Measurements from ENCODE around the gene PRXL2B. TPM values are rescaled to one million over a fixed set of nuclear protein-coding genes. Genes with fewer than 3 reads are reported as not detected.

Gene PRXL2B
- total RNA-seq, 1 experiment from 2014 or later: 31.0 TPM

DNA sequence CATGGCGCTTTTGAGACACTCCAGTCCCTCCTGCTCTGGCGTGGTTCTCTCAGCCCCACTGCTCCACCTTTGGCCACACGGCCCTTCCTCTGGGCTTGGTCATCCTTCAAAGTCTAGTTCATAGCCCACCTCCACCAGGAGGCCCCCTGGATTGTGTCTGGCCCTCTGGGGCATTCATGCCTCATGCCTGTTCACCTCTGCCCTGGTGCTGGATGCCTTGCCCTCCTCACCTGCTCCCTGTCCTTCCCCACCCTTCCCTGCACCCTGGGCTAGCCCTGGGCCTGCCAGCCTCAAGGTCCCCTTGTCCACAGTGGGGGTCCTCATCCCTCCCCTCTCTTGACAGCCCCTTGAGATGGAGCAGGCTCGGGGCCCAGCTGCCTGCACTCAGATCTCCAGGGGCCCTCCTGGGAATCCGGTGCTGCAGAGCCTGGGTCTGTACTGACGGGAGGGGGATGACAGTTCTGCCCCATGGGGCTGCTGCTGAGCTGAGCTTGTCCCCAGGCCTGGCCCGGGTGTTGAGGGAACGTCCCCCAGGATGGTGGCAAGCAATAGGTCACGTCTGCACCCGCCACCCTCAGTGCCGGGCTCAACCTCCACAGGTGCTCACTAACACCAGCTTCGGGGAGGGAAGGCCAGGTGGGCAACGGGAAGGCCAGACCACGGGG is 18.4 kb downstream of the PRXL2B start:
- no peak for DNase-seq (ENCODE audit: low read depth)
- in situ Hi-C loops (cut with HindIII; ENCODE audit: low pct_unique_long_range_greater_than_20kb, low sequenced_read_pairs): no loop called here

DNA sequence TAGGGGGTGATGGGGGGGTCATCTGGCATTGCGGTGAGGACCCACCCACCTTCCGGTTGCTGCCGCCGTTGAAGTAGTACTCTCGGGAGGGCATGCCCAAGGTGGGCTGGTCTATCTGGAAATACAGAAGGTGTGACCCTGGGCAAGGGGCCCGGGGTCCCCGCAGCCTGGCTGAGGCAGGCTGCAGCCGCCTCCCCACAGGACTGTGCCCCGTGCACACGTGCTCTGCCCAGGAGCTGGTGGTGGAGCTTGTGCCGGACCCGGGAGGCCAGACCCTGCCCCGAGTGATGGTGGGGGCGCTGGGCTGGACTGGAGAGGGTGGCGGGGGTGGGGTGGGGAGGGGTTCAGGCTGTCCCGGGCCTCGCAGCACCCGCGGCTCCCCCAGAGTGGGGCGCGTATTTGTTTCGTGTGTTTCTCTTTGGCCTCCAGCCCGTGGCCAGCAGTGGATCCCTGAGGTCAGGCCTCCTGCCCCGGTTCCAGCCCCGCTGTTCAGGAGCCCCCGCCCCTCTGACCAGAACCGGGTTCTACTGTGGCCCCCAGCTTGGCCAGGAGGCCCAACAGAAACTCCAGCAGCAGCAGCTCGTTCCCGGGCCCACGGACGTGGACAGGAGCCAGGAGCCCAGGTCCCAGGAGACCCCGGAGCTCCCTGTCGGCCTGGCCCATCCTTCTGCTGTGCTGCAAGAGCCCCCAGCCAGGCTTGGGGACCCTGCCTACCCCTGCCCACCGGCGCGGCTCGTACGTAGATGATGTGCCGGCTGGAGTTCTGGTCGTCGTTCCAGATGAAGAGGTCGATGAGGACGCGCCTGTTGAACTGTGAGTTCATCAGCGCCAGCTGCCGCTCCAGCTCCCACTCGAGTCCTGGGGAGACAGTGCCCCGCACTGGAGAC is 19.2 kb downstream of the PRXL2B start:
- no peak for DNase-seq (ENCODE audit: low read depth)
- in situ Hi-C loops (cut with HindIII; ENCODE audit: low pct_unique_long_range_greater_than_20kb, low sequenced_read_pairs): no loop called here

DNA sequence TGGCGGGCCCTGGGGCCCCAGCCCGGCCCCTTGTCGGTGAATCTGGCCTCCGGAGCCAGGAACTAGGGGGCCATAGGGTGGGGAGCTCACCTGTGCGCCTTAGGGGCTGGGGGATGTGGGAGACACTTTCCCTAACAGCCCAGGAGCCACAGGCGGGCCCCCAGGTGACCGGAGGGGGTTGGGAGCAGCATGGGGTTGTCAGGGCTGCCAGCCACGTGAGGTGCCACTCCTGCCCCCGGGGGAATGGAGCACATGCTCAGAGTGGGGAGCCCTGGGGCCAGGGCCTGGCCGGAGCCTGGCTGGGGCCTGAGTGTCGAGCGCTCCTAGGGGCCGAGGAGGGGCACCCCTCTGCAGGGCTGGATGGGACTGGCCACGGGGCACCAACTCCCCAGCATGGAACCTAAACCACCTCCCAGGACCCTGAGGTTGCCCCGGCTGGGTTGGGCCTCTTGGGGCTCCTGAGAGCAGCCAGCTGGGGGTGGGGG is 19.9 kb downstream of the PRXL2B start:
- no peak for DNase-seq (ENCODE audit: low read depth)
- in situ Hi-C loops (cut with HindIII; ENCODE audit: low pct_unique_long_range_greater_than_20kb, low sequenced_read_pairs): no loop called here

DNA sequence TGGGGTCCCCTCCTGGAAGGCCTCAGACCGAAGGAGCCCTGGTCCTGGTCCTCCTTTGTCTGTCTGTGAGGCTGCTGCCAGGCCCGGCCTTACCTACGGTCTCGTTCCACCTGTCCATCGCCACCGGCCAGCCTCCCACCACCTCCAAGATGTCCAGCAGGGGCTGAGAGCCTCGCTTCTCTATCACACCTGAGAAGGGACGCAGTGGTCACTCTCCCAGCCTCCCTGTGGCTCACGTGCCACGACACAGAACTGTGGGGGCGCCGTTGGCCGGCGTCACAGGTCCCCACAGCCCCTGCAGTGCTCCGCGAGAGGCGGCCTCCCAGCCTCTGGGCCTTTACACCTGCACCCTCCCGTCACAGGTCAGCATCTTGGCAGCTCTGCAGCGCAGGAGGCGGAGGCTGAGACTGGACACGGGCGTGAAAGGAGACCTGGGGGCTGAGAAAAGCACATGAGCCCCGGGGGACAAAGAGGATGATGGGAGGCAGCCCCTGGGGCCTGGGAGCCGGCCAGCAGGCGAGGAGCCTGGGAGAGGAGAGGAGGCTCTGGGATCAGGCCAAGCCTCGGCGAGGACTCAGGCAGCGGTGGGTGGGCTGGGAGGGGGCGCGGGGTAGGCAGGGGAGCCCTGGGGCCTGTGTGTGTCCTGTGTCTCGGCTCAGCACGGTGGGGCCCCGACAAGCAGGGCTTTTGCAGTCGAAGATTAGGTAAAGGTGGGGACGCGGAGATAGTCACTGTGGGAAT is 20.5 kb downstream of the PRXL2B start:
- DNase-seq (ENCODE audit: low read depth): no peak
- in situ Hi-C loops (cut with HindIII; ENCODE audit: low pct_unique_long_range_greater_than_20kb, low sequenced_read_pairs): no loop called here

DNA sequence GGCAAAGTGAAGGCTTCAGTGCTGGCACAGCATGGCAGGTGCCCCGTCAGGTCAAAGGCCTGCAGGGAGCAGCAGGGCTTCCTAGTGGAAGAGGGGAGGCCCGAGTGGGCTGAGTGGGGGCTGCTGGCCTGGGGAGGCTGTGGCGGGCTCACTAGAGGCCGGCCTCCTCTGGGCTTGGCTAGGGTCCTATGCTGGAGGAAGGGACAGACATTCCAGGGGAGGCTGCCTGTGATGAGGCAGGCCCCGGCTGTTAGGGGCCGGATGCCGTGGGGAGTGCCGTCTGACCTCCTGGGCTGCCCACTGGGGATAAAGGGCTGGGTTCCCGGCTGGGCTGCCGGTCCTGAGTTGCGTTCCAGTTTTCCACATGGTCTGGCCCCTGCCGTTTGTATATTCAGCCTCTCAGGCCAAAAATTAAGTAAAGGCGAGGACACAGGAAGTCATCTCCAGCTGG is 21.1 kb downstream of the PRXL2B start:
- no peak for DNase-seq (ENCODE audit: low read depth)
- in situ Hi-C loops (cut with HindIII; ENCODE audit: low pct_unique_long_range_greater_than_20kb, low sequenced_read_pairs): no loop called here

DNA sequence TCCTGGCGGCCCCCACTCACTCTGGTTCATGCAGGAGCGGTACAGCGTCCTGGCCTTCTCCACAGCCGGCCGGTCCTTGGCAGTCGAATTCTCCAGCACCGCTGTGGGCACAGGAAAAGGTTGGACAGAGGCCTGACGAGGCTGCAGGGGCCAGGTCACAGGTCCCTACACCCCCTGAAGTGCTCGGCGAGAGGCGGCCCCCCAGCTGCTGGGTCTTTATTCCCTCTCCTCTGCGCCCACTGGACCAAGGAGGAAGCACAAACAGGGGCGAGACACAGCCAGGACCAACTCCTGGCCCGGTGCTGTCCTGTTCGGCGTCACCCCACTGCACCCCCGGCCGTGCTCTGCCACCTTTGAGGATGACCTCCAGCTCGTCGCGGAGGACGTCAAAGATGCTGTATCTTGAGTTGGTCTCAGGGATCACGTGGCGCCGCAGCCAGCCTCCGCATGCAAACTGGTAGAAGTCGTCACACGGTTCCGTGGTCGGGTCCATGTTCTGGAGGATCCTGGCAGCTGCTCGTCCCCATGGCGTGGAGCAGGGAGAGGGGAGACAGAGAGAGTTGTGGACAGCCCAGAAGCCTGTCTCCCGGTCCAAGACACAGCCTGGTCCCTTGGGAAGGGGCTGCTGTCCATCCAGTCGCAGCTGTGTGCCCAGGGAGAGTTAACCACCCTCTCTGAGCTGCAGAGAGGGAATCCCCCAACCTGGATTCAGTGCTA is 22.9 kb downstream of the PRXL2B start:
- no peak for DNase-seq (ENCODE audit: low read depth)
- in situ Hi-C loops (cut with HindIII; ENCODE audit: low pct_unique_long_range_greater_than_20kb, low sequenced_read_pairs): no loop called here

DNA sequence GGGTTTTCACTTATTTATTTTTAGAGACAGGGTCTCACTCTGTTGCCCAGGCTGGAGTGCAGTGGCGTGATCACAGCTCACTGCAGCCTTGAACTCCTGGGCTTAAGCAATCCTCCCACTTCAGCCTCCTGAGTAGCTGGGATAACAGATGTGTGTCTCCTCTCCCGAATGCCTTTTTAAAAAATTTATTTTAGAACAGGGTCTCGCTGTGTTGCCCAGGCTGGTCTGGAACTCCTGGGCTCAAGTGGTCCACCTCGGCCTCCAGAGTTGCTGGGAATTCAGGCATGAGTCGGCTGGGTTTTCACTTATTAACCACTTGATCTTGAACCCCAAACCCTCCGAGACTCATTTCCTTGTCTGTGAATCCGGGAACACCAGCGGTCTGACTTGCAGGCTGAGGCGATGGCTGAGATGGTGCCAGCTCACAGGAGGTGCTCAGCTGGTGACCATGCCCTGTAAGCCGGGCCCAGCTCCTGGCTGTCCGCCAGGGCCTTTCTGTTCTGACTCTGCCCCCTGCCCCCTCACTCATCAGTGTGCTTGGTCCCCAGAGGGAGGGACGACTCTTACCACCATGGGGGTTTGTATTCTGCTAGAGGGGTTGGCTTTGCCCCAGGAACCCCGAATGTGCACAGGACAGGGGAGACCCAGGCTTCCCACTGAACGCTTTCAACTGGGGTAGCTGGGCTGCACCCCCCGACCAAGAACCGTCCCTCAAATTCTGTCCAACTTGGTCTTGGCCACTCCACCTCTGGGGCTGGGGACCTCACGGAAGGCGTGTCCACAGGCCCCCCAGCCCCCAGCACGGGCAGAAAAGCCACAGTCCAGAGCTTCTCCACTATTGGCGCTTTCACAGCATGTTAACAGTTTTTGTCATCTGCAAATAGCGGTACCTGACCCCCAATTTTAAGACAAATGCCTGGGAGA is 23.7 kb downstream of the PRXL2B start:
- in situ Hi-C loops (cut with HindIII; ENCODE audit: low pct_unique_long_range_greater_than_20kb, low sequenced_read_pairs): no loop called here
- no peak for DNase-seq (ENCODE audit: low read depth)

DNA sequence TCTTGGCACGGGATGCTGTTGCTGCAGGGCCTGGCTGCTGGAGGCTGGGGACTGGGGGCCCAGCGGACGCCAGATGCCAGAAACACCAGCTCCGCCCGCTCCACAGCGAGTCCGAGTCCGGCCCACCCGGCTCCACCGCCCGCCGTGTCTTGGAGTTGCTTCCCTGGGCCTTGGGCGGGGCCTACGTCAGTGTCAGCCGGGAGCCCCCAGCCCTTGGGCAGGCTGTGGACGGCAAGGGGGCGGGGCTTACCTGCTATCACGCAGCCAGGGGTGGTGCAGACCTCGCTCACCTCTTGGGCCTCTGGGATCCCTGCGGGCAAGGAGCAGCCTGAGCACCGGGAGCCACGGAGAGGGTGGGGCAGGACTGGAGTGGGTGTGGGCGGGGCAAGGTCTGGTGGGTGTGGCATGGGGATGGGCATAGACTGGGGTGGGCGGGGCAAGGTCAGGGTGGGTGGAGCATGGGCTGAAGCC is 24.5 kb downstream of the PRXL2B start:
- in situ Hi-C loops (cut with HindIII; ENCODE audit: low pct_unique_long_range_greater_than_20kb, low sequenced_read_pairs): no loop called here
- DNase-seq (ENCODE audit: low read depth): no peak

DNA sequence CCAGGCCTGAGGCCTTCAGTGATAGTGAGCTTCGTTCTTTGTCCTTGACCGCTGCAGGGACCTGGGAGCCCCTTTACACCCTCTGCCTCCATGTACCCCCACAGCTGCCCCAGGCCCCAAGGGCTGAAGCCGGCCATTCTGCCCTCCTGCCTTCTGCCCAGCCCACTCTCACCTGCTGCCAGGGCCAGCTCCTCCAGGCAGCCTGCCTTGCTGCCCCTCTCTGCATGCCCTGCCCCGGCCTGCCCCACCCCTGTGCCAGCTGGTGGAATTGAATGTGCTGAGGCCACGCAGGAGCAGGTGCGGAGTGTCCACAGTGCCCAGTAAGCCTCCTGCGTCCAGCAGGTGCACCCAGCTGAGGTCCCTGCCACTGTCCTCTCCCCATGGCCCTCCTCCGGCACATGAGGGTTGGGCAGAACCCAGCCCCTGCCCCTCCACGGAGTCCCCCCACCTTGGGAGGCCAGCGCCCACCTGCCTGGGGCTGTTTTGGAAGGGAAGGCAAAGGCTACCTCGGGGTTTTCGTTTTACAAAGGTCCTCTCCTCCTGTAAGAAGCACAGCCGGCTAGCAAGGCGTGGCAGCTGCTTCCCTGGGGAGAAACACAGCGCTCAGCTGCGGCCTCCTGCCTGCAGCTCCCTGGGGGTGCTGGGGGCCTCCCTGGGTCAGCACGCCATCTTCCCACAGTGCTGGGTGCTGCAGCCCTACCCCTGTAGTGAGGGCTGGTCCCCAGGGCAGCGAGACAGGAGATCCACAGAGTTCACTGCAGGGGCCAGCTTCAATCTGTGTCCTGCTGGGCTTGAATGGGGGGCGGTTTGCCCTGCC is 25.3 kb downstream of the PRXL2B start:
- in situ Hi-C loops (cut with HindIII; ENCODE audit: low pct_unique_long_range_greater_than_20kb, low sequenced_read_pairs): no loop called here

DNA sequence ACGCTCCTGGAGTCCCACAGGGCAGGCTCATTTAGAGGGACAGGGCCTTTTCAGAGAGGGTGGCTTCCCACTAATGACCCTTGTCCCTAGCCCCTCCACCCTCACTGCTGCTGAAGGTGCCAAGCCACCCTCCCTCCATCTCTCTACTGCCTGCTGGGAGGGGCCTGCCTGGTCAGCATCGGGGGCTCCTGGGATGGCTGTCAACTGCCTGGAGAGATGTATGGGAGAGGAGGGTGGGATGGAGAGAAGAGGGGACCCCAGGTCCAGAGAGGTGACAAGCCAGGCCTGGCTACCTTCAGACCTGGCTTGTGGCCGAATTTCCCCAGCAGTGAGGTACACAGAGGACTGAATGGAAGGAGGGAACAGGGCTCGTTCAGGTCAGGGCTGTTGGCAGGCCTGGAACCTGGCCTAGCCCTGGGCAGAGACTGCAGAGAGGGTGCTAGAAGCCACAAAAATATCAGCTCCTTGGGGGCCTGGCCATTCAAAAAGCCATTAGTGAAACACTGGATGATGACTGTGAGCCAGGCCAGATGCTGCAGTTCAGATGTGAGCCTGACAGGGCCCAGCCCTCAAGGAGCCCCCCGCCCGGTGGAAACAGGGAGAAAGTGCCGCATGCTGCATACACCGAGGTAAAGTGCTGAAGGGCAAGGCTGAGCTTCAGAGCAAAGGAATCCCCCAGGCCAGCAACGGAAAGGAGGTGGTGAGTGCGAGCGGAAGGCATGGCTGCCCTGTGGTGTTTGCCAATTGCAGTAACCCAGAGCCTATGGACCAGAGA is 26.2 kb downstream of the PRXL2B start:
- in situ Hi-C loops (cut with HindIII; ENCODE audit: low pct_unique_long_range_greater_than_20kb, low sequenced_read_pairs): no loop called here
- no peak for DNase-seq (ENCODE audit: low read depth)

More for the DNA sequence above, 25.3 kb downstream of the PRXL2B start:
- DNase-seq (ENCODE audit: low read depth): no peak

DNA sequence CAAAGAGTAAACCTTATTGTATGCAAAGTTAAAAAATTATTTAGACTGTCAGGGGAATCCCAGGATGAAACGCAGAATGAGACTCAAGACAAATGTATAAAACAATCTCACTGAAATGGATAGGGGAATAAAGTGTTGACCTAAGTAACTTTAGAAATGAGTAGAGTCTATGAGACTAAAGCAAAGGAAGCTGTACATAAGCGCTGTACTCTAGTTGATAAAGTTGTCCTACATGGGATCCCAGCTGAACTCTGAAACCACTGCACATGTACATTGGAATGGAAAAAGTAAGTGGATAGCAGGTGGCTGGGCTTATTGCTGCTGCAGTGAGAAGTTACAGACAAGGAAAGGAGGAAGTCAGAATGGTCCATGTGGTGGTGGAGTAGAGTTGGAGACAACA is 27.6 kb downstream of the PRXL2B start:
- in situ Hi-C loops (cut with HindIII; ENCODE audit: low pct_unique_long_range_greater_than_20kb, low sequenced_read_pairs): no loop called here
- DNase-seq (ENCODE audit: low read depth): no peak

DNA sequence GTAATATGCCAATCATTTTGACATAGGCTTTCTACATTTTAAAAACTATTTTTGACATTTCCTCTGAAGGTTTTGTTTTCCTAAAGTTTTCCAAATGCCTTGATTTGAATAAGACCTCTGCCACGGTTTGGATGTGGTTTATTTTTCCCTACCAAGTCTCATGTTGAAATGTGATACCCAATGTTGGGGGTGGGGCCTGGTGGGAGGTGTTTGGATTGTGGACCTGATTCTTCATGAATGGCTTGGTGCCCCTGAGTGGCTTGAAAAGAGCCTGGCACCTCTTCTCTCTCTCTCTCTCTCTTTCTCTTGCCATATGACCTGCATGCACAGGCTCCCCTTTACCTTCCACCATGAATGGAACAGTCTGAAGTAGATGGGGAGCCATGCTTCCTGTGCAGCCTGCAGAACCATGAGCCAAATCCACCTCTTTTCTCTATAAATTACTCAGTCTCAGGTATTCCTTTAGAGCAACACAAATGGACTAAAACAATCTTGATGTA is 31.4 kb downstream of the PRXL2B start:
- in situ Hi-C loops (cut with HindIII; ENCODE audit: low pct_unique_long_range_greater_than_20kb, low sequenced_read_pairs): no loop called here
- no peak for DNase-seq (ENCODE audit: low read depth)

DNA sequence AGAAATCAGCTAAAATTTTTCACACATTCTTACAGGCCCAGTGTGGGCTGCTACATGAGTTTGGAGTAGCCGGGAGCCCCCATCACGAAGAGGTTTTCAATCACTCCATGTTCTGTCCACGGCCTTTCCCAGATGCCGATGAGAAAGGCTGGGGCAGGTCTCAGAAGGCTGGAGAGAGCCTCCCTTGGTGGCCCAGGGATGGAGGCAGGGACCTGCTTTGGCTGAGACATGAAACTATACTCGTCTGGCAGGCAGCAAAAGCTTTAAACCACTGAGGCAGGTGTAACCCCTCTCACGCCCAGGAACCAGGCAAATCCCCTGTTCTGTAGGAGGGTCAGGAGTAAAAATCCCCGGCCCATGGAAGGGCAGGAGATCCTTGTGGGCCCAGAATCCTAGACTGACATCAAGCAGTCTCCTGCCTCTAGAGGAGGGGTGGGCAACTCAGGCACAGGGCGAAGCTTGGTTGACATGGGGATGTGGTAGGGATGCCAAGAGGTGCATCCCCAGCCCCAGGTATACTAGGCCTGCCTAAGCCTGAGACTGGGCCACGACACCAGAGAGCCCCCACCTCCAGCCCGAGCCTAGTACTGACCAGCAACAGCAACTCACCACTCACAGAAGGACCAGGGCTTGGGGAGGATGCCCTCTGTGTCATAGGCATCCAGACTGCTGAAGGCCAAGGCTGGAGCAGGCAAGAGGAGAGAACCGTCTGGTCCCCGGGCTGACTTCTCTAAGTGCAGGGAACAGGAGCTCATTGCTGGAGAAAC is 37.2 kb downstream of the PRXL2B start:
- in situ Hi-C loops (cut with HindIII; ENCODE audit: low pct_unique_long_range_greater_than_20kb, low sequenced_read_pairs): no loop called here
- DNase-seq (ENCODE audit: low read depth): no peak

DNA sequence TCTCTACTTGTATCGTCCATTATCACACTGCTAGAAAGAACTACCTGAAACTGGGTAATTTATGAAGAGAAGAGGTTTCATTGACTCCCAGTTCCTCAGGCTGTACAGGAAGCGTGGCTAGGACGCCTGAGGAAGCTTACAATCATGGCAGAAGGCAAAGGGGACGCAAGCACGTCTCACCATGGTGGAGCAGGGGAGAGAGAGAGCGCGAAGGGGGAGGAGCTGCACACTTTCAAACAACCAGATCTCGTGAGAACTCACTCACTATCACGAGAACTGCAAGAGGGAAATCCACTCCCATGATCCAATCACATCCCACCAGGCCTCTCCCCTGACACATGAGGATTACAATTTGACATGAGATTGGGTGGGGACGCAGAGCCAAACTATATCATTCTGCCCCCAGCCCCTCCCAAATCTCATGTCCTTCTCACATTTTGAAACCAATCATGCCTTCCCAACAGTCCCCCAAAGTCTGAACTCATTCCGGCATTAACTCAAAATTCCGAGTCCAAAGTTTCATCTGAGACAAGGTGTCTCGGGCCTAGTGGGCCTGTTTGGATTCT is 38.2 kb downstream of the PRXL2B start:
- DNase-seq (ENCODE audit: low read depth): no peak
- in situ Hi-C loops (cut with HindIII; ENCODE audit: low pct_unique_long_range_greater_than_20kb, low sequenced_read_pairs): no loop called here

DNA sequence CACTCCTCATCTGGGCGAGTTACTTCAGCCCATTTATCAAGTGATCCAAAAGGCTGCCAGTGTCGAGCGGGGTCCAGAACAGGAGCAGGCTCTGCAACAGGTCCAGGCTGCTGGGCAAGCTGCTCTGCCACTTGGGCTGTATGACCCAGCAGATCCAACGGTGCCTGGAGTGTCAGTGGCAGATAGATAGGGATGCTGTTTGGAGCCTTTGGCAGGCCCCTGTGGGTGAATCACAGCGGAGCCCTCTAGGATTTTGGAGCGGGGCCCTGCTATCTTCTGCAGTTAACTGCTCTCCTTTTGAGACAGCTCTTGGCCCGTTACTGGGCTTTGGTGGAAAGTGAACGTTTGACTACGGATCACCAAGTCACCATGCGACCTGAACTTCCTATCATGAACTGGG is 38.7 kb downstream of the PRXL2B start:
- in situ Hi-C loops (cut with HindIII; ENCODE audit: low pct_unique_long_range_greater_than_20kb, low sequenced_read_pairs): no loop called here
- DNase-seq (ENCODE audit: low read depth): no peak
